Measurements from ENCODE around the gene MSL2.
"Not testable (repeated sequence)": the region's sequence is repeated elsewhere in the genome, so short reads cannot be mapped to it uniquely, and the experiment has no call there.

The MSL2 gene

DNA sequence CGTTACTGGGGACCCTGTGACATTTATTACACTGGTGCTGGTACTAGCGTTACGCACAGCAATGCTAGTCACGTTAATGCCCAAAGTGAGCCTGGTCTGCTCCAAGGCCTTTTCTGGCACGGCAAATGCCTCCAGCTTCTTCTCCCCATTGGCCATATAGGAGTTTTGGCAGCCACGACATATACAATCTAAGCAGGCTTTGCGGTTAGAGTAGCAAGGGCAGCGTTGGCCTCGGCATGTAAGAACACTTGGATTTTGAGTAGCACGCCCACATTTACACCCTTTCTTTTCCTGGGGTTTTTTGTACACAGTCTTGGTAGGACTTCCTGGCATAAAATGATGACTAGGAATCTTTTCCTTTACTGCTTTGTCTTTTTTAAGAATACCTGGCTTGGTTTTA is 44.9 kb downstream of the MSL2 start:
- DNase-seq (ENCODE audit: extremely low spot score): no peak
- ChIA-PET POLR2A (interaction anchor here (1.2 to 1.6 kb wide), 2 partner anchors 43 to 45 kb away, joined by 6 to 7 read pairs; partner anchors contain the start of gene MSL2), CTCF (no interaction called here)
- no peak for TF ChIP-seq SP1 (IDR thresholded peaks at IDR 0.05)
- no peak for TF ChIP-seq CTBP1 (IDR thresholded peaks at IDR 0.05; ENCODE audit: borderline replicate concordance)
- TF ChIP-seq FOXA1 (IDR thresholded peaks at IDR 0.05): no peak
- TF ChIP-seq HDGF (IDR thresholded peaks at IDR 0.05; ENCODE audit: borderline replicate concordance): no peak
- TF ChIP-seq FOXM1 (IDR thresholded peaks at IDR 0.05; ENCODE audit: borderline replicate concordance): no peak
- TF ChIP-seq ZNF384 (IDR thresholded peaks at IDR 0.05): no peak
- no peak for TF ChIP-seq BHLHE40 (IDR thresholded peaks at IDR 0.05; ENCODE audit: borderline replicate concordance)
- no peak for TF ChIP-seq LEF1 (IDR thresholded peaks at IDR 0.05; ENCODE audit: borderline replicate concordance)
- TF ChIP-seq, protein P1, sequence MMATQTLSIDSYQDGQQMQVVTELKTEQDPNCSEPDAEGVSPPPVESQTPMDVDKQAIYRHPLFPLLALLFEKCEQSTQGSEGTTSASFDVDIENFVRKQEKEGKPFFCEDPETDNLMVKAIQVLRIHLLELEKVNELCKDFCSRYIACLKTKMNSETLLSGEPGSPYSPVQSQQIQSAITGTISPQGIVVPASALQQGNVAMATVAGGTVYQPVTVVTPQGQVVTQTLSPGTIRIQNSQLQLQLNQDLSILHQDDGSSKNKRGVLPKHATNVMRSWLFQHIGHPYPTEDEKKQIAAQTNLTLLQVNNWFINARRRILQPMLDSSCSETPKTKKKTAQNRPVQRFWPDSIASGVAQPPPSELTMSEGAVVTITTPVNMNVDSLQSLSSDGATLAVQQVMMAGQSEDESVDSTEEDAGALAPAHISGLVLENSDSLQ (IDR thresholded peaks at IDR 0.05): no peak
- no peak for TF ChIP-seq NFRKB (IDR thresholded peaks at IDR 0.05)
- TF ChIP-seq L3MBTL2 (conservative IDR thresholded peaks at IDR 0.05): no peak
- TF ChIP-seq ARNT (IDR thresholded peaks at IDR 0.05): no peak
- no peak for TF ChIP-seq TARDBP (IDR thresholded peaks at IDR 0.05)
- no peak for TF ChIP-seq FOXK2 (IDR thresholded peaks at IDR 0.05)
- no peak for TF ChIP-seq SUZ12 (IDR thresholded peaks at IDR 0.05)
- no peak for TF ChIP-seq ELF4 (IDR thresholded peaks at IDR 0.05)

DNA sequence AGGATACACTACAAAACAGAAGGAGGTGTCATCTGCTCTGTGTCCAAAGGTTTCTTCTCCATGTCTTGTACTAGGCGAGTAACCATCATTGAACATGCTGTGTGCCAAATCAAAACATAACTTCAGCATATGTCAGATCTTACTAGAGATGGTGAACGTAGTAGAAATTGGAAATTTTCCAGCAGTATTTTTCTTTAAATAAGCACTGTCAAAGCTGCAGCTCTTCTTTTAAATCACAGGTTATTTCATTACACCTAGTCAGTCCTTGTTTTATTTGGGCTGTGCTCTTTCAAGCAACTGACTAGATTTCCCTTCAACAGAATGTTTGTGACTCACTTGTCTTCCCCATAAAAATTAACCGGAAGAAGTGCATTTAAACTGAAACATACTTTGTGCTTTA is 46.5 kb downstream of the MSL2 start:
- CTCF ChIA-PET: no interaction called here
- no peak for DNase-seq (ENCODE audit: extremely low spot score)
- POLR2A ChIA-PET: interaction anchor here (0.6 to 1.6 kb wide), 3 partner anchors 21 to 47 kb away, joined by 4 to 7 read pairs (median 6); partner anchors contain the start of gene MSL2
- no peak for TF ChIP-seq ARNT (IDR thresholded peaks at IDR 0.05)
- TF ChIP-seq LEF1 (IDR thresholded peaks at IDR 0.05; ENCODE audit: borderline replicate concordance): no peak
- no peak for TF ChIP-seq CTBP1 (IDR thresholded peaks at IDR 0.05; ENCODE audit: borderline replicate concordance)
- no peak for TF ChIP-seq NFRKB (IDR thresholded peaks at IDR 0.05)
- no peak for TF ChIP-seq L3MBTL2 (conservative IDR thresholded peaks at IDR 0.05)
- no peak for TF ChIP-seq SUZ12 (IDR thresholded peaks at IDR 0.05)
- TF ChIP-seq, protein P1 (IDR thresholded peaks at IDR 0.05): no peak
- TF ChIP-seq ZNF384 (IDR thresholded peaks at IDR 0.05): no peak
- TF ChIP-seq FOXA1 (IDR thresholded peaks at IDR 0.05): no peak
- no peak for TF ChIP-seq TARDBP (IDR thresholded peaks at IDR 0.05)
- no peak for TF ChIP-seq ELF4 (IDR thresholded peaks at IDR 0.05)
- no peak for TF ChIP-seq FOXM1 (IDR thresholded peaks at IDR 0.05; ENCODE audit: borderline replicate concordance)
- TF ChIP-seq BHLHE40 (IDR thresholded peaks at IDR 0.05; ENCODE audit: borderline replicate concordance): no peak
- TF ChIP-seq FOXK2 (IDR thresholded peaks at IDR 0.05): no peak

DNA sequence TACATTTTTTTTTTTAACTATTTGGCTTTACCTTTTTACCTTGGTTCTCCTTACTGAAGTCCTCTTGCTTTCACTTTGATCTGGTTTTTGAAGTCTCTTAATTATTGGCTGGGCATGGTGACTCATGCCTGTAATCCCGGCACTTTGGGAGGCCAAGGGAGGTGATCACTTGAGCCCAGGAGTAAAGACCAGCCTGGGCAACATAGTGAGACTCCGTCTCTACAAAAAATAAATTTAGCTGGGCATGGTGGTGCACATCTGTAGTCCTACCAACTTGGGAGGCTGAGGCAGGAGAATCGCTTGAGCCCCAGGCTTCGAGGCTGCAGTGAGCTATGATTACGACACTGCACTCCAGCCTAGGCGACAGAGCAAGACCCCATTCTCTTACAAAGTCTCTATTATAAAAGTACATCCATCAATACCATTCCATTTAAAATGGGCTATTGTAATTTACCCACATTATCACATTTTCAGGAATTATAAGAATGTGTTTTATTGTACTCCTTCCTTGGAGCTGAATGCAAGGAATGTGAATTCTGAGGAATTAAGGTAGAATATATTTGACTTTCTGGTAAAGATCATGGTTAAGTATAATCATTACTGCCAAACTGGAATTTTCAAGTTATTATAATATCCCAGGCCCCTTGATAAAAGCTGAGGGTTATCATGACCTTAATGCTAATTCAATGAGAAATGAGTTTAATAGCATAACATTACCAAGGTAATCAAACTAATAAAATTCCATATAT is 49.0 kb downstream of the MSL2 start:
- CTCF ChIA-PET: no interaction called here
- no peak for DNase-seq (ENCODE audit: extremely low spot score)
- POLR2A ChIA-PET: no interaction called here
- TF ChIP-seq NFRKB (IDR thresholded peaks at IDR 0.05) (no peak), ELF4 (IDR thresholded peaks at IDR 0.05) (no peak), BHLHE40 (IDR thresholded peaks at IDR 0.05; ENCODE audit: borderline replicate concordance) (no peak), HDGF (IDR thresholded peaks at IDR 0.05; ENCODE audit: borderline replicate concordance) (no peak), ARNT (IDR thresholded peaks at IDR 0.05) (no peak), L3MBTL2 (conservative IDR thresholded peaks at IDR 0.05) (no peak), ZNF384 (IDR thresholded peaks at IDR 0.05) (no peak), LEF1 (IDR thresholded peaks at IDR 0.05; ENCODE audit: borderline replicate concordance) (no peak), SUZ12 (IDR thresholded peaks at IDR 0.05) (no peak), FOXK2 (IDR thresholded peaks at IDR 0.05) (no peak), CTBP1 (IDR thresholded peaks at IDR 0.05; ENCODE audit: borderline replicate concordance) (no peak), TARDBP (IDR thresholded peaks at IDR 0.05) (no peak), FOXM1 (IDR thresholded peaks at IDR 0.05; ENCODE audit: borderline replicate concordance) (no peak), FOXA1 (IDR thresholded peaks at IDR 0.05) (no peak), SP1 (IDR thresholded peaks at IDR 0.05) (no peak)
- TF ChIP-seq, protein P1 (IDR thresholded peaks at IDR 0.05): no peak

DNA sequence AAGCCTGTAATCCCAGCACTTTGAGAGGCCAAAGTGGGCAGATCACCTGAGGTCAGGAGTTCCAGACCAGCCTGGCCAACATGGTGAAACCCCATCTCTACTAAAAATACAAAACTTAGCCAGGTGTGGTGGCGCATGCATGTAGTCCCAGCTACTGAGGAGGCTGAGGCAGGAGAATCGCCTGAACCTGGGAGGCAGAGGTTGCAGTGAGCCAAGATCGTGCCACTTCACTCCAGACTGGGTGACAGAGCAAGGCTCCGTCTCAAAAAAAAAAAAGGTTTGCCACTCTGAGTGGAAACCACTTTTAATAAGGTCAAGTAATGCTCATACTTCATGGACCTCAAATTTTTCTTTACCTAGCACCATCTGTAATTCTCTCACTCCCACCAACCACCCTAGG is 51.7 kb downstream of the MSL2 start:
- CTCF ChIA-PET: interaction anchor here (0.6 kb wide), 1 partner anchor 11 kb away, joined by 4 read pairs; no protein-coding TSS in a partner anchor
- POLR2A ChIA-PET: interaction anchor here (1.1 kb wide), 1 partner anchor 45 kb away, joined by 3 read pairs; no protein-coding TSS in a partner anchor

DNA sequence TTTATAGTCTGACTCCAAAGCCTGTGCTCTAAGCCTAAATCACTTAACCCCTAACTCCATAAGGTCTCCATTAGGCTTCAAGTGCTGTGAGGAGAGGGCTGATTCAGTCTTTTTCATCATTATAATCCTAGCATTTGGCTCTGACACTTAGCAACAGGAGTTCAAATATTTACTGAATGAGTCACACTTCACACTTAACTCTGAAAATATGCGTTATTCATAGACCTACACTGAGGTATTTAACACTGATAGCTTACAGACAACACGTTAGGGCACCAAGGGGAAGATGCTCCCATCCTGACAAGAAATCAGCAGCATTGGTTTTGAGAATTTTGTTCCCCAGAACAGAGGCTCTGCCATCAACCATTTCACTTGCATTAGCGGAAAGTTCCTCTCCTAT is 53.5 kb downstream of the MSL2 start:
- CTCF ChIA-PET: no interaction called here
- POLR2A ChIA-PET: interaction anchor here (1.0 kb wide), 1 partner anchor 54 kb away, joined by 3 read pairs; the partner anchor contains the start of gene MSL2
- DNase-seq (ENCODE audit: extremely low spot score): no peak

More for the DNA sequence above, 51.7 kb downstream of the MSL2 start:
- not testable (repeated sequence) for DNase-seq (ENCODE audit: extremely low spot score)

More for the DNA sequence above, 53.5 kb downstream of the MSL2 start:
- TF ChIP-seq LEF1 (IDR thresholded peaks at IDR 0.05; ENCODE audit: borderline replicate concordance): no peak
- TF ChIP-seq, protein P1 (IDR thresholded peaks at IDR 0.05): no peak
- TF ChIP-seq SUZ12 (IDR thresholded peaks at IDR 0.05): no peak
- TF ChIP-seq NFRKB (IDR thresholded peaks at IDR 0.05): no peak
- TF ChIP-seq BHLHE40 (IDR thresholded peaks at IDR 0.05; ENCODE audit: borderline replicate concordance): no peak
- TF ChIP-seq HDGF (IDR thresholded peaks at IDR 0.05; ENCODE audit: borderline replicate concordance): no peak
- TF ChIP-seq FOXA1 (IDR thresholded peaks at IDR 0.05): no peak
- TF ChIP-seq SP1 (IDR thresholded peaks at IDR 0.05): no peak
- TF ChIP-seq ELF4 (IDR thresholded peaks at IDR 0.05): no peak
- TF ChIP-seq FOXK2 (IDR thresholded peaks at IDR 0.05): no peak
- TF ChIP-seq TARDBP (IDR thresholded peaks at IDR 0.05): no peak
- TF ChIP-seq ARNT (IDR thresholded peaks at IDR 0.05): no peak
- TF ChIP-seq ZNF384 (IDR thresholded peaks at IDR 0.05): no peak
- no peak for TF ChIP-seq L3MBTL2 (conservative IDR thresholded peaks at IDR 0.05)
- no peak for TF ChIP-seq FOXM1 (IDR thresholded peaks at IDR 0.05; ENCODE audit: borderline replicate concordance)
- no peak for TF ChIP-seq CTBP1 (IDR thresholded peaks at IDR 0.05; ENCODE audit: borderline replicate concordance)
